Keratinocyte (primary cell): ENCODE data around the gene TUBB4B.
A peak's percentile ranks its signal among the peaks of the same experiment; 100 is the strongest.

Experiments
- EZH2 ChIP-seq: IDR thresholded peaks from one replicate; pipeline ENCODE4 v1.6.1; 2012; ENCODE audit warnings: inconsistent platforms, mild to moderate bottlenecking, low read length, moderate library complexity
- TF ChIP-seq, protein P1 (sequence below), 3 experiments: IDR thresholded peaks in 1 of 3; conservative IDR thresholded peaks in 1 of 3; optimal IDR thresholded peaks in 1 of 3; 2 replicates in 2 of 3; 3 replicates in 1 of 3; pipeline versions ENCODE3 to v1.5.1; 2011; ENCODE audit warnings: low read length in 3 of 3, mild to moderate bottlenecking in 3 of 3, moderate library complexity in 2 of 3, control low read depth in 1 of 3, inconsistent platforms in 1 of 3; ENCODE audit not compliant: insufficient read depth in 2 of 3; ENCODE audit errors: extremely low read depth in 1 of 3

DNA sequence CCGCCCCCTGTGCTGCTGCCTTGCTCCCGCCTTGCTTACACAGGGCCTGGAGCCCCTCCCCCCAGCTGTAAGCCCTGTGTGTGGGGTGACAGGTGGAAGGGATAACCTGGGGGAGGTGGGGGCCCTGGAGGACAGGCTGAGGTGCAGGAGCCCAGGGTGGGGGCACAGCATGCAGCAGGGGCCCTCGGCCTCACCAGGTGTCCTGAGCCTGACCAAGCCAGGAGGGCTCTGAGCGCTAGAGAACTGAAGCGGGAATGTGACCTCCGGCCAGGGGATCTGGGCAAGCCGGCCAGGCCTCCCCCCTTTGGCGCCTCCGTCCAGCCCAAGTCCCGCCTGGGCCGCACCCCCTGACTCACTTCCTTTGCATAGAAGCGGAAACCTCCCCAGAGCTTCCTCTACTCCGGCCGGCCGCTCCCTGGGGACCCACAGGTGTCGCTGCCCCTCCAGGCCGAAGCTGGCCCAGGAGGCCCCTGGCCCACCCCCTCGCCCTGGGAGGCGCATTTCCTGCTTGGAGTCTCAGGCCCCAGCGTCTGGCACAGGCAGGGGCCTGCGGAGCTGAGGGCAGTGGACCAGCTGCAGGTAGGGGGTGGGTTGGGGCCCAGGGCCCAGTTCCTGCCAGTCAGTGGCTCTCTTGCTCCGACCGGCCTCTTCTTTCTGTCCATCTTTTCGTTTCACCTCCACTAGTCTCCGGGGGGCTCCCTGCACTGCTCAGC, 36.4 kb downstream of the TUBB4B start, which contains the start of gene TOR4A:
- TF ChIP-seq EZH2, result no peak
- TF ChIP-seq, protein P1, sequence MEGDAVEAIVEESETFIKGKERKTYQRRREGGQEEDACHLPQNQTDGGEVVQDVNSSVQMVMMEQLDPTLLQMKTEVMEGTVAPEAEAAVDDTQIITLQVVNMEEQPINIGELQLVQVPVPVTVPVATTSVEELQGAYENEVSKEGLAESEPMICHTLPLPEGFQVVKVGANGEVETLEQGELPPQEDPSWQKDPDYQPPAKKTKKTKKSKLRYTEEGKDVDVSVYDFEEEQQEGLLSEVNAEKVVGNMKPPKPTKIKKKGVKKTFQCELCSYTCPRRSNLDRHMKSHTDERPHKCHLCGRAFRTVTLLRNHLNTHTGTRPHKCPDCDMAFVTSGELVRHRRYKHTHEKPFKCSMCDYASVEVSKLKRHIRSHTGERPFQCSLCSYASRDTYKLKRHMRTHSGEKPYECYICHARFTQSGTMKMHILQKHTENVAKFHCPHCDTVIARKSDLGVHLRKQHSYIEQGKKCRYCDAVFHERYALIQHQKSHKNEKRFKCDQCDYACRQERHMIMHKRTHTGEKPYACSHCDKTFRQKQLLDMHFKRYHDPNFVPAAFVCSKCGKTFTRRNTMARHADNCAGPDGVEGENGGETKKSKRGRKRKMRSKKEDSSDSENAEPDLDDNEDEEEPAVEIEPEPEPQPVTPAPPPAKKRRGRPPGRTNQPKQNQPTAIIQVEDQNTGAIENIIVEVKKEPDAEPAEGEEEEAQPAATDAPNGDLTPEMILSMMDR (optimal IDR thresholded peaks at IDR 0.05 in 1 of 3, IDR thresholded peaks at IDR 0.05 in 1 of 3, conservative IDR thresholded peaks at IDR 0.05 in 1 of 3; ENCODE audit: extremely low read depth in 1 of 3, insufficient read depth in 2 of 3, low read length in 3 of 3), result peak in 1 of 3 experiments; percentile 19
